Measurements from ENCODE around the gene FBLN1. TPM values are rescaled to one million over a fixed set of nuclear protein-coding genes. Genes with fewer than 3 reads are reported as not detected.
A peak's percentile ranks its signal among the peaks of the same experiment; 100 is the strongest.

The FBLN1 gene
- total and polyA plus RNA-seq, 2 of the 13 experiments (the other 11 are each of a cell fraction or from before 2014, with no cell fraction given): 37.3 to 103 TPM

DNA sequence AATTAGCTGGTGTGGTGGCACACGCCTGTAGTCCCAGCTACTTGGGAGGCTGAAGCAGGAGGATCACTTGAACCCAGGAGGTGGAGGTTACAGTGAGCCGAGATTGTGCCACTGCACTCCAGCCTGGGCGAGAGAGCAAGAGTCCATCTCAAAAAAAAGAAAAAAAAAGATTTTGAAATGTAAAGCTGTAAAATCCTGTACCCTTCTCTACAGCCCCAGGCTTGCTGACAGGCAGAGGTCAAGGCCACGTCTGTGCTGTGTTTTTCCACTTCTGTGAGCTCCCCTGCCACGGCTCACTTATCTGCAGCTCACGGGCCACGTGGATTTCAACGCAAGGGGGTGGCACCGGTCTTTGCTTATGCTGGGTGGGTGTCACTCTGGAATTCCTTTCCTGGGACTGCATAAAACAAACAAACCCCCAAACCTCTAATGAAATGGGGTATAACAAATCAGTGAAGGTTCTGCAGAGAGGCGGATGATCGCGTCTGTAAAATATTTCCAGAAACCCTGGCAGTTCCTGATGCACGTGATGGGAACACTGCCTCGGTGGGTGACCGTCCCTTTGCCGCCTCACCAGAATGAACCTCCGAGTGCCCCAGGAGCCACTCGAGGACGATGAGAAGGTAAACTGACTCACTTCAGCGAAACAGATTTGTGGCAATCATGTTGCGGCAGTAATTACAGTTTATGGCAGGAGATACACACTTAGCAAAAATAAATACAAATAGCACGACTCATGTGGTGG is 125.0 kb downstream of the FBLN1 start (continued):
- TF ChIP-seq, protein P1, sequence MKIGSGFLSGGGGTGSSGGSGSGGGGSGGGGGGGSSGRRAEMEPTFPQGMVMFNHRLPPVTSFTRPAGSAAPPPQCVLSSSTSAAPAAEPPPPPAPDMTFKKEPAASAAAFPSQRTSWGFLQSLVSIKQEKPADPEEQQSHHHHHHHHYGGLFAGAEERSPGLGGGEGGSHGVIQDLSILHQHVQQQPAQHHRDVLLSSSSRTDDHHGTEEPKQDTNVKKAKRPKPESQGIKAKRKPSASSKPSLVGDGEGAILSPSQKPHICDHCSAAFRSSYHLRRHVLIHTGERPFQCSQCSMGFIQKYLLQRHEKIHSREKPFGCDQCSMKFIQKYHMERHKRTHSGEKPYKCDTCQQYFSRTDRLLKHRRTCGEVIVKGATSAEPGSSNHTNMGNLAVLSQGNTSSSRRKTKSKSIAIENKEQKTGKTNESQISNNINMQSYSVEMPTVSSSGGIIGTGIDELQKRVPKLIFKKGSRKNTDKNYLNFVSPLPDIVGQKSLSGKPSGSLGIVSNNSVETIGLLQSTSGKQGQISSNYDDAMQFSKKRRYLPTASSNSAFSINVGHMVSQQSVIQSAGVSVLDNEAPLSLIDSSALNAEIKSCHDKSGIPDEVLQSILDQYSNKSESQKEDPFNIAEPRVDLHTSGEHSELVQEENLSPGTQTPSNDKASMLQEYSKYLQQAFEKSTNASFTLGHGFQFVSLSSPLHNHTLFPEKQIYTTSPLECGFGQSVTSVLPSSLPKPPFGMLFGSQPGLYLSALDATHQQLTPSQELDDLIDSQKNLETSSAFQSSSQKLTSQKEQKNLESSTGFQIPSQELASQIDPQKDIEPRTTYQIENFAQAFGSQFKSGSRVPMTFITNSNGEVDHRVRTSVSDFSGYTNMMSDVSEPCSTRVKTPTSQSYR (CRISPR knock-in tag; IDR thresholded peaks at IDR 0.05; ENCODE audit: borderline replicate concordance): peak; percentile 15; the same call in 1 of the 2 replicates
- TF ChIP-seq NFKBIZ (CRISPR knock-in tag; IDR thresholded peaks at IDR 0.05): no peak

DNA sequence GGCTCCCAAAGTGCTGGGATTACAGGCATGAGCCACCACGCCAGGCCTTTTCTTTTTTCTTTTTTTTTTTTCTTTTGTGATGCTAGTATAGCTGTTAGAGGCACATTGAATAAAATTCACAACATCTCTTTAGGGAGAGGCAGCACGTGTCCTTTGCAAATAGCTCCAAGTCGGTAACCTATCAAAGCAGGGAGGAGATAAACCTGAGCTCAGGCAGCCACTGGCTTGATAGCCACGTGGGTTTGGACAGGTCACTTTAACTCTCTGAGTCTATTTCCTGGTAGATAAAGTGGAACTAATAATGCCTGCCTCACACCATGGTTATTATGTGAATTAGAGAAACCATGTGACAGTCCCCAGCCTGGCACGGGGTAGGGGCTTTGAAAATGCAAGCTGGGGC is 125.8 kb downstream of the FBLN1 start:
- CTCF ChIA-PET (ENCODE audit: low intra/inter-chr PET ratio, low total read pairs): no interaction called here
- FAIRE-seq (no peak), ATAC-seq (peak; percentile 13; the same call in 1 of the 3 replicates), DNase-seq (ENCODE audit: low spot score) (no peak)
- Histone ChIP-seq H3K79me2 (ENCODE audit: insufficient read depth, low read length) (no peaks in the 10 kb centered on the region), H3K4me1 (ENCODE audit: insufficient read depth, low read length) (peaks cover 86% of the 10 kb centered on the region), H3K4me3 (replicated peaks in 1 of 3; ENCODE audit: insufficient read depth in 1 of 3, low read depth in 2 of 3, low read length in 3 of 3) (peak overlapping the region in 1 of 3 experiments; percentile 43; a peak in 1 of 6 replicates), H4K20me1 (ENCODE audit: insufficient read depth, low read length) (no peaks in the 10 kb centered on the region), H3K27ac (ENCODE audit: extremely low read length, insufficient read depth, low read length) (no peak overlapping the region), H3K36me3 (replicated peaks in 1 of 2; ENCODE audit: control insufficient read depth in 1 of 2, insufficient read depth in 2 of 2, low read length in 2 of 2) (no peaks in the 10 kb centered on the region), H3K9ac (ENCODE audit: insufficient read depth, low read depth, low read length) (no peak overlapping the region), H3K4me2 (ENCODE audit: low read depth, low read length) (no peak overlapping the region), H3K9me3 (ENCODE audit: low read length) (no peaks in the 10 kb centered on the region), H3K27me3 (ENCODE audit: control insufficient read depth in 1 of 2, insufficient read depth in 2 of 2, low read length in 2 of 2) (peaks cover 0 to 3% of the 10 kb centered on the region in 2 experiments; a peak in 2 of 5 replicates), H2AFZ (ENCODE audit: low read length) (no peak overlapping the region)
- WGBS (ENCODE audit: low lambda C conversion rate): 25% methylated on average over 5 of the region's 5 CpGs
- in situ Hi-C loops (cut with HindIII; ENCODE audit: extremely low pct_ligation_motif_present, low pct_unique_long_range_greater_than_20kb) (loop anchor here (25.0 kb wide), 1 partner anchor 484 kb away; no protein-coding TSS in a partner anchor), intact Hi-C loops (cut with micrococcal nuclease; ENCODE audit: unreplicated experiment) (no loop called here)
- POLR2A ChIA-PET: interaction anchor here (0.5 to 1.7 kb wide), 2 partner anchors 9 to 10 kb away, joined by 3 to 4 read pairs; no protein-coding TSS in a partner anchor
- BruUV-seq (replicated peaks): no TSS peak
- TF ChIP-seq NFRKB (IDR thresholded peaks at IDR 0.05) (no peak), RAD51 (IDR thresholded peaks at IDR 0.05; ENCODE audit: borderline replicate concordance) (no peak), ELF3 (CRISPR knock-in tag; IDR thresholded peaks at IDR 0.05) (peak; percentile 47; the same call in 1 of the 2 replicates), SAP130 (CRISPR knock-in tag; IDR thresholded peaks at IDR 0.05; ENCODE audit: low read depth) (peak; percentile 52; the same call in 1 of the 2 replicates), MXI1 (IDR thresholded peaks at IDR 0.05; ENCODE audit: borderline replicate concordance, low read depth, low read length) (peak; percentile 21; the same call in 1 of the 3 replicates)
- TF ChIP-seq, protein P2, sequence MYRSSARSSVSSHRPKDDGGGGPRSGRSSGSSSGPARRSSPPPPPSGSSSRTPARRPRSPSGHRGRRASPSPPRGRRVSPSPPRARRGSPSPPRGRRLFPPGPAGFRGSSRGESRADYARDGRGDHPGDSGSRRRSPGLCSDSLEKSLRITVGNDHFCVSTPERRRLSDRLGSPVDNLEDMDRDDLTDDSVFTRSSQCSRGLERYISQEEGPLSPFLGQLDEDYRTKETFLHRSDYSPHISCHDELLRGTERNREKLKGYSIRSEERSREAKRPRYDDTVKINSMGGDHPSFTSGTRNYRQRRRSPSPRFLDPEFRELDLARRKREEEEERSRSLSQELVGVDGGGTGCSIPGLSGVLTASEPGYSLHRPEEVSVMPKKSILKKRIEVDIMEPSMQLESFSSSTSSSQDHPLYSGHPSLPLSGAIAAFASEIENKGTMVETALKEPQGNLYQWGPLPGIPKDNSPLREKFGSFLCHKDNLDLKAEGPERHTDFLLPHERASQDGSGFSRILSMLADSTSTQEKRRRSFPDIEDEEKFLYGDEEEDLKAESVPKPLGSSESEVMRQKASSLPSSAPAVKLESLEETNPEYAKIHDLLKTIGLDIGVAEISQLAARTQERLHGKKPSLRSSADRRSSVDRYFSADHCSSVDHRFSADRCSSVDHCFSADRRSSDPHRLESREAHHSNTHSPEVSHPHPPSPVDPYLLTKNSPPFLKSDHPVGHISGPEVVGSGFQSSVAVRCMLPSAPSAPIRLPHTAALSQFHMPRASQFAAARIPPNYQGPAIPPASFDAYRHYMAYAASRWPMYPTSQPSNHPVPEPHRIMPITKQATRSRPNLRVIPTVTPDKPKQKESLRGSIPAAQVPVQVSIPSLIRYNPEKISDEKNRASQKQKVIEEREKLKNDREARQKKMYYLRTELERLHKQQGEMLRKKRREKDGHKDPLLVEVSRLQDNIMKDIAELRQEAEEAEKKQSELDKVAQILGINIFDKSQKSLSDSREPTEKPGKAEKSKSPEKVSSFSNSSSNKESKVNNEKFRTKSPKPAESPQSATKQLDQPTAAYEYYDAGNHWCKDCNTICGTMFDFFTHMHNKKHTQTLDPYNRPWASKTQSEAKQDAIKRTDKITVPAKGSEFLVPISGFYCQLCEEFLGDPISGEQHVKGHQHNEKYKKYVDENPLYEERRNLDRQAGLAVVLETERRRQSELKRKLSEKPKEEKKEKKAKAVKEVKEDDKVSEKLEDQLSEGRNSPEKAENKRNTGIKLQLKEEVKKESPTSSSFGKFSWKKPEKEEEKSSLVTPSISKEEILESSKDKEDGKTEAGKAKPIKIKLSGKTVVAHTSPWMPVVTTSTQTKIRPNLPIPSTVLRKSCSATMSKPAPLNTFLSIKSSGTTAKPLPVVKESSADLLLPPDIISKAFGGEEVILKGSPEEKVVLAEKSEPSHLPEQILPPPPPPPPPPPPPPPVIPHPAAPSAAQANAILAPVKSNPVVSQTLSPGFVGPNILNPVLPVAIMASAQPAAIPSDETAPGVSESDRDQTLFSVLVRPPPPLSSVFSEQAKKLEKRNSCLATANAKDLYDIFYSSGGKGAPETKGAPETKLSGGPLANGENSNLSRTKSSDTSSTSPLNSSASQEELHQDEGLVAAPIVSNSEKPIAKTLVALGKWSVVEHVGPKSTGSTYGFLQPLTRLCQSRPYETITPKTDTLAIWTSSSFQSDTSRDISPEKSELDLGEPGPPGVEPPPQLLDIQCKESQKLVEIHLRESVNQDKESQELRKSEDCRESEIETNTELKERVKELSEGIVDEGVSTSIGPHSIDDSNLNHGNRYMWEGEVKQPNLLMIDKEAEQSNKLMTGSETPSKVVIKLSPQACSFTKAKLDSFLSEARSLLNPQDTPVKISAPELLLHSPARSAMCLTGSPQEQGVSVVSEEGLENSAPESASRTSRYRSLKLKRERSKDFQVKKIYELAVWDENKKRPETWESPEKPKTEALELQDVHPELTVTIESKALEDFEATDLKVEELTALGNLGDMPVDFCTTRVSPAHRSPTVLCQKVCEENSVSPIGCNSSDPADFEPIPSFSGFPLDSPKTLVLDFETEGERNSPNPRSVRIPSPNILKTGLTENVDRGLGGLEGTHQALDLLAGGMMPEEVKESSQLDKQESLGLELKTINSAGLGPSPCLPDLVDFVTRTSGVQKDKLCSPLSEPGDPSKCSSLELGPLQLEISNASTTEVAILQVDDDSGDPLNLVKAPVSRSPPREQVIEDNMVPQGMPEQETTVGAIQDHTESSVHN (CRISPR knock-in tag; IDR thresholded peaks at IDR 0.05): no peak
- TF ChIP-seq, protein P3, sequence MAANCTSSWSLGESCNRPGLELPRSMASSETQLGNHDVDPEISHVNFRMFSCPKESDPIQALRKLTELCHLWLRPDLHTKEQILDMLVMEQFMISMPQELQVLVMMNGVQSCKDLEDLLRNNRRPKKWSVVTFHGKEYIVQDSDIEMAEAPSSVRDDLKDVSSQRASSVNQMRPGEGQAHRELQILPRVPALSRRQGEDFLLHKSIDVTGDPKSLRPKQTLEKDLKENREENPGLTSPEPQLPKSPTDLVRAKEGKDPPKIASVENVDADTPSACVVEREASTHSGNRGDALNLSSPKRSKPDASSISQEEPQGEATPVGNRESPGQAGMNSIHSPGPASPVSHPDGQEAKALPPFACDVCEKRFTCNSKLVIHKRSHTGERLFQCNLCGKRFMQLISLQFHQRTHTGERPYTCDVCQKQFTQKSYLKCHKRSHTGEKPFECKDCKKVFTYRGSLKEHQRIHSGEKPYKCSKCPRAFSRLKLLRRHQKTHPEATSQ (CRISPR knock-in tag; IDR thresholded peaks at IDR 0.05; ENCODE audit: borderline replicate concordance): no peak

All from HepG2 (cell line).